Myocyte (in vitro differentiated cells): ENCODE data around the gene SNRPN. TPM values are rescaled to one million over a fixed set of nuclear protein-coding genes. Genes with fewer than 3 reads are reported as not detected.
A peak's percentile ranks its signal among the peaks of the same experiment; 100 is the strongest.
"Not testable (repeated sequence)": the region's sequence is repeated elsewhere in the genome, so short reads cannot be mapped to it uniquely, and the experiment has no call there.

Experiments
- DNase-seq: peaks from one replicate; pipeline ENCODE4 v3.0.0-alpha.2; 2012; ENCODE audit warnings: low read depth
- polyA plus RNA-seq: library from polyadenylated mRNA; unstranded; fragments of >200 nt; gene quantifications from one replicate; pipeline ENCODE4 v1.2.1, GENCODE V29; 2012; ENCODE audit warnings: missing spikeins
- total RNA-seq: library from RNA; depleted of rRNA; stranded (reverse); fragments of >200 nt; gene quantifications from 2 replicates; pipeline ENCODE4 v1.2.3, GENCODE V29; 2014

The SNRPN gene
- total RNA-seq = 504 and 564 TPM in 2 replicates
- 343 TPM for polyA plus RNA-seq

DNA sequence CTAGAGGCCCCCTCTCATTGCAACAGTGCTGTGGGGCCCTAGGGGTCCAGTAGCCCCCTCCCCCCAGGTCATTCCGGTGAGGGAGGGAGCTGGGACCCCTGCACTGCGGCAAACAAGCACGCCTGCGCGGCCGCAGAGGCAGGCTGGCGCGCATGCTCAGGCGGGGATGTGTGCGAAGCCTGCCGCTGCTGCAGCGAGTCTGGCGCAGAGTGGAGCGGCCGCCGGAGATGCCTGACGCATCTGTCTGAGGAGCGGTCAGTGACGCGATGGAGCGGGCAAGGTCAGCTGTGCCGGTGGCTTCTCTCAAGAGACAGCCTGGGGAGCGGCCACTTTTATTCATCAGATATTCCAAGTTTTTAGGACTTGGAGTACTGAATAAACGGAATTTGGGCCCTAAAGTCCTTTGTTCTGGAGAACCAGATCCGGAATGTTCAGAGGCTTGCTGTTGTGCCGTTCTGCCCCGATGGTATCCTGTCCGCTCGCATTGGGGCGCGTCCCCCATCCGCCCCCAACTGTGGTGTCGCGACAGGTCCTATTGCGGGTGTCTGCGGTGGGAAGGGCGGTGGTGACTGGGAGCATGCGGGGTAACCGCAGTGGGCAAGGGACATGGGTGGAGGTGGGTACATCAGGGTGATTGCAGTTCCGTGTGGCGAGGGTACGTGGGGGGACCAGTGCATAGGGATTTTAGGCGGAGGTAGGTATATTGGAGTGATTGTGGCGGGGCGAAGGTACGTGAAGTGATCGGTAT is at the start of gene SNRPN, which contains the start of gene SNURF:
Gene SNRPN, plus strand, starts transcription at position 205 of the 748 bp plus-strand sequence. CDS start 19,467 bp downstream, outside the sequence.
Gene SNURF, plus strand, starts transcription at position 205 of the 748 bp plus-strand sequence. Its CDS starts 62 bp downstream, at position 267.
- DNase-seq = peak; percentile 83

DNA sequence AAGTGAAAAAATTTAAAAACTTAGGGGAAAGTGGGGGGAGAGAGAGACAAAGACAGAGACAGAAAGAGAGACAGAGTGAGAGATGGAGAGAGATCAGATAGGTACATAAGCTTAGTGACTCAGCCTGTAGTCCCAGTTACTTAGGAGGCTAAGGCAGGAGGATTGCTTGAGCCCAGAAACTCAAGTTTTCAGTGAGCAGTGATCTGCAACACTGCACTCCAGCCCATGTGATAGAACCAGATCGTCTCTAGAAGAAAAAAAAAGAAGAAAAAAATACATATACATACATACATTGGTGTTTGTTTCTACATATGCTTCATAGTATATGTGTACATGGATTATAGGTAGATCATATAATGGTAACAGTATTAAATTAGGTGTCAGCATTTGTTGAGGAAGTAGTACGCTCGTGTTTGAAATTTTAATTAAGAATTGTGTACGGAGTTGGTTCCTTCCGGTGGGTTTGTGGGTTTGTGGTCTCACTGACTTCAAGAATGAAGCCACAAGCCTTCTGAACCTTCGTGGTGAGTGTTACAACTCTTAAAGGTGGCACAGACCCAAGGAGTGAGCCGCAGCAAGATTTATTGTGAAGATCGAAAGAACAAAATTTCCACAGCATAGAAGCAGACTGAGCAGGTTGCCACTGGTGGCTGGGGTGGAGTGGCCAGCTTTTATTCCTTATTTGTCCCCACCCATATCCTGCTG is 38.3 kb upstream of the SNRPN start:
- no peak for DNase-seq

- no peak for DNase-seq
These were observed 37.4 kb upstream of the SNRPN start for GRCh38 chr15:24917431-24917830.

- DNase-seq = no peak
These were observed 35.3 kb upstream of the SNRPN start for GRCh38 chr15:24919446-24919845.

DNA sequence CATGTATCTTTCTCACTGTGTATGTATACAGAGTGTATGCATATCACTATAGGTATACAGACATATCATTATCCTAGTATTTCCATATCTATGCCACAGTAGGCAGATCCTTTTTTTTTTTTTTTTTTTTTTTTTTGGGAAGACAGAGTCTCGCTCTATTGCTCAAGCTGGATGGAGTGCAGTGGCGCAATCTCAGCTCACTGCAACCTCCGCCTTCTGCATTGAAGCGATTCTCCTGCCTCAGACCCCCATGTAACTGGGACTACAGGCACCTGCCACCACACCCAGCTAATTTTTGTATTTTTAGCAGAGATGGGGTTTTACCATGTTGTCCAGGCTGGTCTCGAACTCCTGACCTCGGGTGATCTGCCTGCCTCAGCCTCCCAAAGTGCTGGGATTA is 32.0 kb upstream of the SNRPN start:
- DNase-seq = not testable (repeated sequence)

DNA sequence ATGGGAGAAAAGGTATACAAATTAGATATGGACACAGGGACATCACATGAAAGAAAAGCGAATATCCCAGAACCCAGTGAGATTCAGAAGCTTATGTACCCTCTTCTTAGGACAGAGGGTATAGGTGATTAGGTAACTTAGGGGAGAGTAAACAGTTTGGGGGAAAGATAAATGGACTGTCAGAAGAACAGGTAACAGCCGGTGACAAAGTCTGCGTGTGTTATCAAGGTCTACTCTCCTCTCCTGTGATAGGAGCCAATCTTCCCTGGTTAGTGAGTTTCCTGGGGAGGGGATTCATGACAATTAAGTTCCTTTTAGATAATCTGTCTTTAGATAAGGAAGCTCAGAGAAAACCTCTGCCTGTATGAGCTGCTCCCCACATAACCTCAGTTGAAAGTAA is 30.6 kb upstream of the SNRPN start:
- no peak for DNase-seq

DNA sequence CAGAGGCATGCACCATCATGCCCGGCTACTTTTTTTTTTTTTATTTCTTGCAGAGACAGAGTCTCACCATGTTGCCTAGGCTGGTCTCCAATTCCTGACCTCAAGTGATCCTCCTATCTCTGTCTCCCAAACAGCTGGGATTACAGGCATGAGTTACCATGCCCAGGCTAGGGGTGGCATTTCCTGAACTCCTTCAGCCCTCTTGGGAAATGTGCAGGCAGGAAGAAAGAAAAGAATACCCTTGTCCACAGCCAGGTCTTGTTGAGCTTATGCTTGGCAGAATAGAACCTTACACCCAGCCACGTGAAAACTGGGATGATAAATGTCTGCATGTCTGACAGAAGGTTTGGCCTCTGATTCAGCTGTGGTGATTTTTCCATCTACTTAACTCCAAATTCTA is 30.2 kb upstream of the SNRPN start:
- peak; percentile 1 for DNase-seq

GRCh38 chr15:24931874-24932732 is 22.7 kb upstream of the SNRPN start:
- DNase-seq = not testable (repeated sequence)

DNA sequence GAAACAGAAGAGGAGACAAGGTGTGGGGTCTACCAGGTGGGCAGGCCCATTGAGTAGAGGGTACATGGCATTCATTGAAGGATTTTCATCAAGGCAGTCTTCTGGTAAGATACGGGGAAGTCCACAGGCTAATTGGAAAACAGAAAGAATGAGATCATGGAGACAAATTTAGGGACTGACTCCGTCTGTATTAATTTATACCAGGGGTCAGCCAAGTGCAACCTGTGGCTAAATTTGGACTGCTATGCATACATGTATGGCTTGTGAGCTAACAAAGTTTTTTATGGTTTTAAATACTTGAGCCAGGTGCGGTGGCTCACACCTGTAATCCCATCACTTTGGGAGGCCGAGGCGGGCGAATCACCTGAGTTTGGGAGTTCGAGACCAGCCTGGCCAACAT is 21.1 kb upstream of the SNRPN start:
- DNase-seq = peak; percentile 8

- not testable (repeated sequence) for DNase-seq
These were observed 16.6 kb upstream of the SNRPN start for GRCh38 chr15:24938224-24938623.

- DNase-seq = no peak
These were observed 14.6 kb upstream of the SNRPN start for GRCh38 chr15:24940236-24940635.

GRCh38 chr15:24943361-24943760 is 11.4 kb upstream of the SNRPN start:
- peak; percentile 42 for DNase-seq

GRCh38 chr15:24944954-24945353 is 9.8 kb upstream of the SNRPN start:
- DNase-seq = no peak

DNA sequence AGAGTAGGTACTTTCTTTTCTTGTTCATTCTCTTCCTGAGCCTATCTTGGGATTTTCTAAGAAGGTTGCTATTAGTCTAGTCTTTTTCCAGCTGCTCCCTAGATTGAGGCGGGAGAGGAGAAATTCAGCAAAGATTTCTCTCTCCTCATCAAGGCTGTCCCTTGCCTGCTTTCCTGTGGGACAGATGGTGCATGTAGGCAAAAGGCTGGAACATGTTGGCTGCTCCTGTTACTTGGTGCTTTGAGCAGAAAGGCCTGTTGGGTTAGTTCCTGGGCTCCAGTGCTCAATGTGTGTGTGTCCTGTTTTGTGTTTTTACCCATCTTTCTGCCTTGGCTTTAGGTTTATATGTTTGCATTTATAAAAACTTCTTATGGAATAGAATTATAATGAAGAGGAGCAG is 9.1 kb upstream of the SNRPN start:
- no peak for DNase-seq

GRCh38 chr15:24948495-24948894 is 6.3 kb upstream of the SNRPN start:
- DNase-seq = no peak

GRCh38 chr15:24955531-24955921 is 739 bp downstream of the SNRPN start:
- peak; percentile 3 for DNase-seq

DNA sequence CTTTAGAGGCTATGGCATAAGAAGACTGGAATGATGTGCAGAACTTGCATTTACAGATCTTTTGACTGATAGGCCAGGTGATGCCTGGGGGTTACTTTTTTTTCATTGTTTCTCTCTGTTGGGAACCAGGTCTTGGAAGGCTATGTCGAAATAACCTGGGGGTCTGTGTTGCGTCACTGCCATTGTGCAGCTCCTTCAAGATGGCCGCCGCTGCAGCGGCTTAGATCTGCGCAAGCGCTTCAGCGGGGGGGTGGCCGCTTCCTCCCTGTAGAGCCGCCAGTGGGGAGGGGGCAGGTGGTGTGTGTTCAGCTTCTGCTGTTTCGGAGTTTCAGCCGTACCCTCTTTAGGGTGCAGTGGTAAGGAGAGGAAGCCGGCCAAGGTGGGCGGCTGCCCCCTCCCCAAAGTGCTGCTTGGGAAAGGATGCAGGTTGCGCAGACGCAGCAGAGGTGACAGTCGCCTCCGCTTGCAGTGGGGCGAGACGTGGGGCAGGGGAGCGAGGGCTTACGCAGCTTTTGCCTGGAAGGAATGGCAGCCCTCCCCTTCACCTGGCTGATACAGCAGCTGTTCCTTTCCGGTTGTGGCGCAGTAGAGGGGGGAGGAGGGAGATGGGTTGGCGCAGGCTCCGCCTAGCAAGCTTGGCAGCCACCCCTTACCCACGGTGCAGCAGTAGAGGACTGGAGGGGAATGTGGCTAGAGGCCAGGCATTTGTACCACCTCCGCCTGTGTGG is 1.5 kb downstream of the SNRPN start:
- DNase-seq = peak; percentile 90

DNA sequence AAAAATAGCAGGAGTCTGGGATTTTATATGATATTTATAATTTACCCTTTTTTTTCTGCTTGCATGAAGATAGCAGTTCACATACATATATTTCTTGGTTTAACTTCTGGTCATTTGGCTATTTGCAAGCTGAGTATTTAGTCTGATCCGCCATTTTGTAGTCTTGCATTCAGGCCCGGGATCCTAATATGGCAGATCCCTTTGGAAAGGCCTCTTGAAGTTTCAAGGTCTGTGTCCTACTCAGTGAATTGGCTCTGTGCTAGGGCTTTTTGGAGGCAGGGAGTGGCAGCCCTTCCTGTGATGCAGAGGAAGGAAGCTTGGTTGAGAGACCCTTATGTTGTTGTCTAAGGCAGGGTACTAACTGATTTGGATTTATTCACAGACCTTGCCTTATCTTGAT is 2.9 kb downstream of the SNRPN start:
- DNase-seq = peak; percentile 5

- no peak for DNase-seq
These were observed 7.2 kb downstream of the SNRPN start for GRCh38 chr15:24961967-24962366.

DNA sequence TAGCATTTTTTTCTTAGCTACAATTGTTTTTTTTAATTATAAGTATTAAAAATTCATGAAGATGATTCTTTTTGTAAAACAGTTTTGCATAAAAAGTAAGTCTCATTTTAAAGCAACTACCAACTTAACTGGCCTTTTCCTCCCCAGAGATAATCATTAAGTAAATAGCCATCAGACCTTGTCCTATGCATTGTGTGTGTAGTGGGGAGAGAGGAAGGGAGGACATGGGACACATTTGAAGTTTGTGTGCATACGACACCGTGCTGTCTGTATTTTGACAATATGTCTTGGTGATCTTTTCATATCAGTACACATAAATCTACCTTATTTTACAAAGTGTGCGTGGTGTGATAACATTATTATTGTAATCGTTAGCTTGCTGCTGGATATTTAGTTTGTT is 8.1 kb downstream of the SNRPN start:
- no peak for DNase-seq
